Suprapubic skin (tissue), 4 donors: Measurements from ENCODE around the gene NTM.

Experiments
- EP300 ChIP-seq: sonication (generic); formaldehyde crosslinking; IDR thresholded peaks from one replicate; pipeline ENCODE4 v1.6.1; 2017; ENCODE audit warnings: antibody characterized with exemption
- POLR2A ChIP-seq, 2 donors: fragments of 450-650 bp; IDR thresholded peaks; one replicate each; pipeline ENCODE4 v1.6.1; 2017; ENCODE audit warnings: antibody characterized with exemption in 2 of 2, mild to moderate bottlenecking in 2 of 2, moderate library complexity in 2 of 2
- POLR2AphosphoS5 ChIP-seq, 3 donors: sonication (generic); formaldehyde crosslinking; IDR thresholded peaks; one replicate each; pipeline ENCODE4 v1.6.1; 2017; ENCODE audit warnings: antibody characterized with exemption in 3 of 3

DNA sequence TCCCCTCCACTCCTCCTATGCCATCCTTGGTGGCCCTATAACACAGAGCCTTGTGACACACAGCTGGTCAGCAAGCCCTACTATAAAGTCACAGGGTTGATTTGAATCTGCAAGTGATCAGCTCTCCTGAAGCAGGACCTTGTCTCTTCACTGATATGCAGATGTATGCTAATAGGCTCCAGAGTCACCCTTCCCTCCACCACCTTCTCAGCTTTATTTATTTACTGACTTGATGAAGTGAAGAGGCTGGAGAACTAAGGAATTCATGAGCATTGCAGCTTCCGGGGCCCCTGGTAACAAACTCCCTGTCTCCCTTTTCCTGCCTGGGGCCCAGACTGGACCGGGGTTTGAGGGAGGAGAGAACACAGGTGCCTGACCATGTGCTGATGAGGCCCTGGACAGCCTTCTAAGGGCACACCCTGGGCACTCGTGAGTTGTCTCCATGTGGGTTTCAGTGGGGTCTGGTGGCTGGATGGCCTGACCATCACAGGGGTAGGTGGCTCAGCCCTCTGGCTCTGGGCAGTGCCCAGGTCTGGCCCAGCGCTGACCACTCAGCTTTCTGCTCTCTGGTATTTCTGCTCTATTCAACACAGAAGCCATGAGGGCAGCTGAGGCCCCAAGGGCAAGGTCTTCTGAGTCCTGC lies 307.5 kb downstream of the NTM start:
- TF ChIP-seq POLR2A (IDR thresholded peaks at IDR 0.05) (no peak), POLR2AphosphoS5 (IDR thresholded peaks at IDR 0.05) (no peak), EP300 (no peak)
